Fibroblast of peridontal ligament (primary cell): ENCODE results near the gene TICAM2.

Experiments used
- DNase-seq: peaks from one replicate; pipeline ENCODE4 v3.0.0-alpha.2; 2010; ENCODE audit errors: extremely low read depth

TICAM2 gene

DNA sequence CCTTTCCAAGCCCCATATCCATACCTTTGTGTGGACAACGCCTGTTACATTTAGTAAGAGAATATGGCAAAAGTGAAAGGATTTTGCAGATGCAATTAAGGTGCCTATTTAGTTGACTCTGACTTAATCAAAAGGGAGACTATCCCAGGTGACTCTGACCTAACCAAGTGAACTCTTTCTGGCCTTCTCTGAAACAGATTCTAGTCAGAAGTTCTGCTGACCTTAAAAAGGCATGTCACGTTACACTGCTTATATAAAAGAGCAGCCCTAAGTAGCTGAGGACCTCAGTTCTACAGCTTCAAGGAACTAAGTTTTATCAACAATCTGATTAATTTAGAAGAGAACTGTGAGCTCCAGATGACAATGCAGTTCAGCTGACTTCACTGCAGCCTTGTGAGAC is 5.7 kb upstream of the TICAM2 start:
- DNase-seq, result no peak

DNA sequence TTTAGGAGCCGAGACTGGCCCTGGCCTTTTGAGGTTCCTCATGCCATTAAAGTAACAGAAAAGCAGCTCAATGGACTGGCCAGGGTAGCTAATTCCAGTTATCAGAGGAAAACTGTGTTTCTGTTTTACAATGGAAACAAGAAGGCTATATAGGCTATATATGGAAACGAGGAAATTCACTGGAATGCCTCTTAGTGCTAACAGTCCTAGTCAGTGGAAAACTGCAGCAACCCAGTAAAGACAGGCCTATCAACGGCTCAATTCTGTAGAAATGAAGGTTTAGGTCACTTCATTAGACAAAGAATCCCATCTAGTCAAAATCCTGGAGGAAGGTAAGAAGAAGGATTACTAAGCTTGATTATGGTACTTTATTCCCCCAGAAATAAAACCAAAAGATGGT is 3.2 kb upstream of the TICAM2 start:
- DNase-seq, result no peak

DNA sequence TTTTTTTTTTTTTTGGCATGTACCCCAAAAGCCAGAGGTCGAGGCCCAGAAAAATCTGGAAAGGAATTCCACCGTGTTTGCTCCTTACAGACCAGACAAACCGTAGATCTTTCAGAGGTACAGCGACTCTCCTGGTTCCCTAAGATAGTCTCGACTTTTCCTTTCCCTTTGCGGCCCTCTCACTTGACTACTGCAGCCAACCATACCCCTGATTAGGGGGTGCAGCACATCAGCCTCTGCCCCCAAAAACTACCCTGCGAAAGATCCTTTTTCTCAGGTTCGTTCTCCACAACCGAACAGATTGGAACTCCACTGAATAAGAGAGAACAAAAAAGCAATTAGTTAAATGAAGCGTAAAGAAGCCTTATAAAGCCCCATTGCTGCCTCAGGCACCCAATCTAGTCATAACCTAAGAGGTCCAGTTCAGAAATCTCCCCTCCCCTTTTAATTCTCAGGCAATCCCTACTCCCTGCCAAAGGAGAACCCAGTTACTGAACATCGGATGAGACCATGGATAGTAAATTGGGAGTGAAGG is 379 bp upstream of the TICAM2 start:
- peak; percentile 63 for DNase-seq

DNA sequence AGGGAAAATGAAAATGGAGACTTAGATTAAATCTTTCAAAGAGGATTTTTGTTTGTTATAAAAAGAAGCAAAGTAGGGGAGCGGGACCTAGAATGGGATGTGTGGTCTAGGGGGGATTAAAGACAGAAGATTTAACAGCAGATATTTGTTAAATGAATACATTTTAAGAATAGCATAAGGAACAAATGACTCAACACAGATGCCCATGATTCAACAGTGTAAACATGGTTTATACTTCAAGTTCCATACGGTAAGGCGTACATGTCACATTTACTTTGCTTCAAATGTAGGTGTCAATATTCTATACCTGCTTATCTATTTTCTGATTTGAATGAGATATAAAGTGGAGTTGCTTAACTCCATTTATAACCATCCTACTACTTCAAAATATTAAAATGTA is 1.5 kb downstream of the TICAM2 start:
- peak; percentile 41 for DNase-seq

DNA sequence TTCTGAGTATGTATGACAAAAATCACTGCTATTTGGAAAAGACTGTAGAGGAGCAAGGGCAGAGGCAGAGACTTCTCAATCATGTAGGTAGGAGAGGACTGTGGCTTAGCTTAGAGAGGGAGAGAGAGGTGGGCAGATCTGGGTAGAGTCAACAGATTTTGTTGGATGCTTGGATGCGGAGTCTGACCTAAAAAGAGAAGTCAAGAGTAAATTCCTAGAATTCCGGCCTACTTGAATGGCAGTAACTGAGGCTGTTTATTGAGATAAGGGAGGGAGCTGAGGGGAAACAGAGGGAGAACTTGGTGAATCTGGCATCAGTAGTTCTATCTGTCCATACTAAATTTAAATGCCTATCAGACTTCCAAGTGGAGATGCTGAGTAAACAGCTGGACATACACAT is 2.4 kb downstream of the TICAM2 start:
- no peak for DNase-seq

DNA sequence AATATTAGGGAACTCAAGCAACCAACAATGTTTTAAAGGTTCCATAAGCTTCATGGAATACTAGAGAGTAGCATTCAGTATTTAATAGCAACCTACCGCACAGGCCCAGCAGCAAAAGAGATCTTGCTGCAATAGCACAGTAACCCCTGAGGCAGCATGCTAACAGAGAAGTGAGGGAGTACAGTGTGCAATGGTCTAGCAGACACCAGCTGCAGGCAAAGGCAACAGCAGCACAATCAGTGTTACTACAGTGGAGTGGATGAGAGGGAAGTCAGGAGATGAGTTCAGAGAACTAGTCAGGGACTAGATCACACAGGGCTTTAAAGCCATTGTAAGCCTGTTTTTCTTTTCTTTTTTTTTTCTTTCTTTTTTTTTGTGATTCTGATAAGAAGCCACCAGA is 2.8 kb downstream of the TICAM2 start:
- peak; percentile 72 for DNase-seq

DNA sequence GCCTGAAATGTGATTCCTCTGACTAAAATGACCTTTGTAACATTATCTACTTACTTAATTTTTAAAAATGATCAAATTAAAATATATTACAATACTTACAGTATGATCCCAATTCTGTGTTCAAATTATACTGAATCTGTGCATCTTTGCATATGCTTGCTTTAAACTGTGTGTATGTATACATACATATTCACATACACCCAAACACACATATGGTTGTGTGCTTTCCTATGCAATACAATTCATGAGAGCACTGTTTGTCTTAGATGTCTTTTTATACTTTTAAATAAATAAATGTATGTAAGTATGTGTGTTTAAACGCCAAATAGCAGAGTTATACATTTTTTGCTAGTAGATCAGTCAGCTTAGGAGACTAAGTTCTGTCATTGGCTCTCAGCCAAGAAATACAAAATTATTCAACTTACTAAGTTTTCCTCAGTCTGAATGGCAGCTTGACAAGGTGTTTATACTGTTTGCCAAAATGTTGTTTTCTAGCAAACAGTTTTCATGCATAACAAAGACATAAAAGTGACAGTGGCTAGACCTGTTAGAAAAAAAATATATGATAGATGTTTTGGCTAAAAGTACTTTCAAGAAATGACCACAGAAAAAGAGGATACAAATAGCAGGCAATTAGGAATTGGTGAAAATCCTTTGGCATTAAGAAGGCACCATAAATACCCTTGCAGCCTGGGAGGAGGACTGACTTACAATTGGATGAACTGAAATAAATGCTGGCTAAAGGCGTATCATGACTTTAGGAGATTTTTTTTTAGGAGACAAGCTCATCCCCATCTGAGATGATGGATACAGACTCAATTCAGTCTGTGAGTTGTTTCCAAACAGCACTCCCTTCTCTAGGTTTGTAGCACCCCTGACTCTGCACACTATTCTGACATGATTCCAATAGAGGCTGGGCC is 7.9 kb downstream of the TICAM2 start:
- DNase-seq, result peak; percentile 55

DNA sequence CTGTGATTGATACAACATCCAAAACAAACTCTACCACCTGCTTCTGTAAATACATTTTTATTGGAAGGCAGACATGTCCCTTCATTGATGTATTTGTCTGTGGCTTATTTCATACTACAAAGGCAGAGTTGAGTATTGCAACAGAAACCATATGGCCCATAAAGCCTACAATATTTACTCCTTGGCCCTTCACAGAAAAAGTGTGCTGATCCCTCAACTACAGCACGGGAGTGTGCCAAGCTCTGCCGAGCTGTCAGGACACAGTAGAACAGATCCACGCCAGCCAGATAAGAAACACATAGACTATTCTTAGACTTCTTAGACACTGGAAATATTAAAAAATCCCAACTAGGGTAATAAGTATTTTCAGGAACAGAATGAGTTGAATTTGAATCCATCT is 13.2 kb downstream of the TICAM2 start:
- no peak for DNase-seq

DNA sequence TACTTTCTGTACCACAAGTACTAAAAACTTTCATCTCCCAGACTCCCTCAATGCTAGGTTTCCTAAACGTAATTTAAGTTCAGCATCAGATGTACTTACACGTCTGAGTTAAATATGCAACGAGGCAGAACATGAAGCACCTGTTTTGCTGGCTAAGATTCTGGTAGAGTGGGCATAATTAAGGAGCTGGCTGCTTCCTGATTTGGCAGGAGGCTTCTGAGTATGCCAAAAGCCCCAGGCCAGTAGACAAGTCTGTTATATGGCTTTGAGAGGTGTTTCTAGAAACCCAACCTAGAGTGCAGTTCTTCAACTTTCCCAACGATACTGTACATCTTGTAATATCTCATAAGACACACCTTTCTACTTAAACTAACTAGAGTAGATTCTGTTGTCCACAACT is 13.6 kb downstream of the TICAM2 start:
- no peak for DNase-seq

DNA sequence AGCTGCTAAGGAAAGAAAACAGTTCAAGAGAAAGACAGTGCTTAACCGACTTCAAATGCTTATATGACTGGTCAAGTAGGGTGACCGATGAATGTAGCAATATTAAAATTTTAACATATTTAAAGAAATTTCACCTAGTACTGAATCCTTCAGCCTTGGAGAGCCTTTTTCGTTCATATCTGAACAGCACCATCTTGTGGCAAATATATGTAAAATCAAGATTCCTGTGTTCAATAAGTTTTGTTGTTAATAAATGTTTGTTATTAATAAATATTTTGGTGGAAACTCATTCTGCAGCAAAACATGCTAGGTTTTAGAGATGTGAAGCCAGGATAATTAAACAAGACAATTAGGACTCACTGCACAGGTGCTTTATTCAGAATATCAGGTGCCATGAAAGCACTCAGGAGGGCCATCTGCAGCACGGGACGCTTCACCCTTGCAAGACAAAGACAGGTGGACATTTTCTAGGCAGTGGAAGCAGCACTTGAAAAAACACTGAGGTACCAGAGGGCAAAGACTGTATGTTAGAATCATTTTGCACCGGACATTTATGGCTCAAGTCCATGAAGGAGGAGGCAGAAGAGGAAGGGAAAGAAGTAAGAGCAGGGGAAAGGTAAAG is 15.6 kb downstream of the TICAM2 start:
- DNase-seq, result peak; percentile 69

DNA sequence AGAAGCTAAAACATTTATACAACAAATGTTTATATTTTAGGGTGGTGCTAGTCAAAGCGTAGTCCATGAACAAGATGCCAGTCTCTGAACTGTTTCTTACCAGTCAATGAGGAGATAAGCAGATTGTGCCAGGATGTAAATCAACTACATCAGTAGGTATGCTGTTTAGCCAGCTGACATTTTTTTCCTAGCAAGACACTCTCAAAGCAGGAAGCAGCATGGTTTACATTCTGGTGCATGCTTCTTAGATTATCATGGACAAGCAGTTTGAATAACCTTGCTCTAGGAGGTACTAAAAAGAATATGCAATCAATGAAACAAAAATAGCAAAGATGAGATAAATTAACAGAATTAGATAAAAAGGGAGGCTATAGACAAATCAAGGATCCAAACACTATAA is 17.0 kb downstream of the TICAM2 start:
- peak; percentile 20 for DNase-seq

DNA sequence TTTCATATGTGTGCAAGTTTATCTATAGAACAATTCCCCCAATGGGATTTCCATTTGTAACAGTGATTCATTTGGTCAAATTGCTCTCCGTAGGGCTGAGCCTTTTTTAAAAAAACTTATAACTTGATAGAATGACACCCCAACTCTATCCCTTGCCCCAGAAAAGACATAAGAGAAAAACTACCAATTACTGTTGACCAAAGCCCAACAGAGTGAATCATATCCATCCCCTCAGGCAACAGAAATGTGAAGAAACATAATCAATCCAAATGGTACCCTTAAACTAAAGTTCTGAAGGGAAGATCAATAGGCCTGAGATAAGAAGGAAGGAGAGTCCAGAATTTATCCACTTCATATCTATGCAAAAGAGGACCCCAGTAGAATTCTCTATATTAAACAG is 17.8 kb downstream of the TICAM2 start:
- DNase-seq, result peak; percentile 28

DNA sequence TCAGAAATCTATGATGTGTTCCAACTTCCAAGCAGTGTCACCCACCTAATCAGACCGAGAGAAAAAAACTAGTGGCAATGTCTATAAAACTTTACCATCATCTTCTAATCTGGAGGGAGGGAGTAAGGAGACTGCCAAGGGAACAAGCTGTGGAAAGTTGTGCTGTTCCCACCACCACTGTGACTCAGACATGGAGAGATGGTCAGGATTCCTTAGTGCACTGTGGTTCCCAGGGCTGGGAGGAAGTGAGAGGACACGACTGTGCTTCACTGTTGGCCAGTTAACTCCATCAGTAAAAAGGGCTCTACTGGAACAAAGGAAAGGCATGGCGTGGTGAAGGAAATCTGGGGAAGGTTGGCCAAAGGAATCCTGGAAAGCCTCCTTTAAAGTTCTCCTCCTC is 18.8 kb downstream of the TICAM2 start:
- DNase-seq, result peak; percentile 89

DNA sequence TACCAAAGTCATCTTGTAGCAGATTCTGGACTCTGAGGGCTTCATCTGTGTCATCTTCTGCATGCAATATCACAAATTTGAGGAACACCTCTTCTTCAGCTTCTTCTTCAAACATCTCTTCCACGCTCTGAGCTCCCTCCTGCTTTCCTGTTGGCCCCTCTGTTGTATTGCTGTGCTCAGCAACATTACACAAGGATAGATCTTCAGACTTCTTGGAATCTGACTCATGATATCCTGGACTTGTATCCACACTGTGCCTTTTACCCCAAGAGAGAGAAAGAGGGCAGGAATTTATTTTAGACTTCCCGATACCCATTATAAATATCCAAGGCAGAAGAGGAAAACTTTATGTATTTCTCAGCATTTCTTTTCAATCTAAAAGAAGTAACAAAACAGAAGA is 21.3 kb downstream of the TICAM2 start:
- no peak for DNase-seq

DNA sequence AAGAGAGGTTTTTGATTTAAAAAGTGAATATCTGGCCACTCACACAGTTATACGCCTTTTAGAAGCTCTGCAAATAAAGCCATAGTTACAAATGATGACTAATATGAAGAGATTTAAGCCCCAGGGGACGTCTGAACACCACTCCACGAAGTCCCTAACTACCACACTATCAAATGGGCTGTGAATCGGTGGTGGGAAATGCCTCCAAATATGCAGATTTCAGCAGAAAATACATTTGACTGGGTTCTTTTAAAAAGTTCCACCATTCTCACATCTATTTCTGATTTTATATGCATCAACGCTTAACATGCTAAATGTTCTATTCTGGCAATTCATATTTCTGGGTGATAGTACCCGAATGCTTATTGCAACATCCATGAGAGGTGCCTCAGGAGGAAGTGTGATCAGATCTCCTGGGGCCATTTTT is 22.5 kb downstream of the TICAM2 start:
- DNase-seq, result peak; percentile 24

DNA sequence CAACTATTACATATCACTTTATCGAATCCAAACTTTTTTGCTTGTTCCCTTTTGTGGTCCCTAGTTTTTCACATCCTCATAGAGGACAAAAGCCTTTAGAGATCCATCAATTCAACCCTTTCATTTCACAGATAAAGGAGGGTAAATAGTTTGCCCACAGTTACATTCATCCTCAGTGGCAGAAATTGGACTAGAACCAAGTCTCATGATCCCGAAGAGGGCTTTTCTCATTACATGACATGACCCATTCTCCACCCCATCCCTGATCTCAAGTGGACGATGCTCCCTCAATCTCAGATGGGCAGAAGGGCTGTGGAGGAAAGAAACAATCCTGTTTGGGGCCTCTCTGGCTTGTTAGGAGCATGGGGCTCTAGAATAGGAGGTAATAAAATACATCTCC is 23.1 kb downstream of the TICAM2 start:
- DNase-seq, result no peak

DNA sequence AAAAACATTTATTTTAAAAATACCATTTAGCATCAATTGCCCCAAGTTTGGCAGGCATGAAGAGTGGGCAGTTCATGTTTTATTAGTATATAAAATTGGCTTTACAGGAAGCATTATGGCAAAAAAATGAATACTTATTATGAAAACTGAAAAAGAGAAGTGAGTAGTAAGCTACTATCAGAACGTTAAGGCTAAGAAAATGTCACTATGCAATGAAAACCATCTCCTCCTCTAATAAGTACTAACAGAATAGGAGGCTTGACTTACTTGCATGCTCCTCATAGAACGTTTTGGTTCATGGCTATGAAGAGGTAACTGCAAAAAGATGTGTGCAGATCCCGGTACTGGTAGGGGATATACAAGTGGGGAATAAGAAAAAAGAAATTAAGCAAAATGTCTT is 23.6 kb downstream of the TICAM2 start:
- DNase-seq, result no peak

DNA sequence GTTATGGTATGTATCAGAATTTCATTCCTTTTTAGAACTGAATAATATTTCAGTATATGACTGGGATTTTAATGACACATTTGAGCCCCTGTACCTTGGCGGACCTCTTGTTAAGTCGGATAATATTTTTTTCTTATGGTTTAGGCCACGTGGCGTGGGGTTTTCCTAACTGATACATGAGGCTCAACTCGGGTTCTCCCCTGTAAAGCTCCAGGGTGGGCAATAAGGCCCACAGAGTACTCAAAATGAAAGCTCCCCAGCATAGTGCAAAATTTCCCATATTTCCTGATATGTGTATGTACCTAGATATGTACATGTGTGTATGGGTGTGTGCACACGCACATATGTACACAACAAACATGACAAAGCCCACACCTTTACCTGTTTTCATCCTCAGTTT is 24.5 kb downstream of the TICAM2 start:
- no peak for DNase-seq

DNA sequence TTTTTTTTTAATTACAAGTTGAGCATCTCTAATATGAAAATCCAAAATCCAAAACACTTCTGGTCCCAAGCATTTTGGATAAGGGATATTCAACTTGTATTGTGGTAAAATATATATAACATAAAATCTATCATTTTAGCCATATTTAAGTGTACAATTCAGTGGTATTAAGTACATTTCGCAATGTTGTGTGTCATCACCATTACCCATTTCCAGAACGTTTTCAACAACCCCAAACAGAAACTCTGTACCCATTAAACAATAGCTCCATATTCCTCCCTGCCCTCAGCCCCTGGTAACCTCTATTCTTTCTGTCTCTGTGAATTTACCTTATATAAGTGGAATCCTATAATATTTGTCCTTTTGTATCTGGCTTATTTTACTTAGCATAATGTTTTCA is 24.9 kb downstream of the TICAM2 start:
- no peak for DNase-seq

DNA sequence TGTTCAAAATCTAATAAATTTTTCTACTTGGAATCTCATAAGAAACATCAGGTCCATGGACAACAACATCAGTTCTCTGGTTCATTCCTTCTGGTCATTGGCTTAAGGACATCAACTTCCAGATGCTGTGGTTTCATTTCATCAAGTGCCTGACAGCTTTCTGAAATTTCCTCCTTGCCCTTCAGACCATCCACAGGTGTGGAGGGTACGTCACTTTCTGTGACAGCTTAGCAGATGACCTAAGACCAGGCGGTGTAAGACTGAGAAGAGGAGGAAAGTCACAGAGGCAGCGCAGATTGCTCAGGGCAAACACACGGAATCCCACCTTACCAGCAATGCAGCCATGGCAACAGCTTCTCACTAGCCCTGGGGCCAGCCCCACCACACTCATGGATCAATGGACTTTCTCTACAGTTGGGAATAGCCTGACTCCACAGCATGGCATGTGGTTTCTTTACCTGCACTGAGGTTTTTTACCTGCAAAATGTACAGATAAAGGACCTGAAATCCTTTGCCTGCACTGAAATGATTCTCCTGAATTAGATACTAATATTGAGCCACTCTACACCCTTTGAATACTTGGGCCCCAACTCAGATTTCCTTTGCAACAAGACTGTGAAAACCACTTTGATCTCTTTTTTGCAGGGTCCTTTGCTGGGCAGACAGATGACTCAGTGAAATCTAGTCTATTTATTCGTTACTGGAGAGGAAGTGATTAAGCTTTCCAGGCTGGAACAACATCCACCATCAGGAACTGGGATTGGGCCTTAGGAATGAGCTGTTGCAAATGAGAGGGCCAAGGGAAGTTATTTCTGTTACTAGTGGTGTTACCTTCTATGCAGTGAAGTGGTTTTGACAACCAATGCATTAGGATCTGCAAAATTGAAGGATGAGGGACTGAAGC is 26.9 kb downstream of the TICAM2 start:
- DNase-seq, result peak; percentile 38

DNA sequence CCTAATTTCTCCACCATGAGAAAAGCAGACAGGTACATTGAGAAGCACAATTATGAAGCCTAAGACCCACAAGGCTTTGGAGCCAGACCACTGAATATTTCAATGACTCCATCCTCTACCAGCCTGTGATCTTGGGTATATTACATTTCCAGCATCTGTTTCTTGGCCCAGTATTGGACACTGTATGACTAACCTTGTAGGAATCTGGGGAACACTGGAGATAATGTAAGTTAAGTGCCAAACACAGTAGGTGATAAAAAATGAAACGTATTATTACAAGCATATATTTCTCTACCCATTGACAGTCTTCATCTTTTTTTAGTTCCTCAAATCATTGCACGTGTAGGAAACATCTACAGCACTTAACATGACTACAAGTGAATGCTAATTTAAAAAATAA is 29.1 kb downstream of the TICAM2 start:
- peak; percentile 62 for DNase-seq

DNA sequence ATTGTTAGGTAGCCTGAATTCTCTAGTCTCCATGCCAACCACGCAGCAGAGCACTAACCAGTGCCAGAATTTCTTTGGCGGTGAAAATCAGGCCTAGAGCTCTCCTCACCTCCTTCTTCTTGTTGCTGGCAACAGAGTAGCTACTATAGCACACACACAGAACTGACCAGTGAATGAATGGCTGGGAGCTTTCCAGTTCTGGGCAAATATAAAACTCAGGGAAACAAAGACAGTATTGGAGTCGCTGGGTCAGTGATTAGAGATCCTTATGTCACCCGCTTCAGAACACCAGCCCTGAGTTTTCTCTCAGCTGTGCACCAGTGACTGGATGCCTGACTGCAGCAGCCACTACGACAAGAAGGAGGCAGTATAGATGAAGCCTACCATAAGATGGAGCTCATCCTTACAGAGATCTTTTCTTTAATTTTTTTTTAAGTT is 30.8 kb downstream of the TICAM2 start:
- no peak for DNase-seq
